Trophoblast cell (in vitro differentiated cells and primary cell): ENCODE measurements around the gene MPDU1.

Experiments used
- DNase-seq, 2 donors: peaks; one replicate each; pipeline ENCODE4 v3.0.0-alpha.2; 2016
- H2AFZ ChIP-seq: 2 replicates; pipeline ENCODE4 v1.6.1; 2013; ENCODE audit warnings: low read length, moderate library complexity, mild to moderate bottlenecking; ENCODE audit not compliant: insufficient read depth, poor library complexity
- H2AK5ac ChIP-seq: 2 replicates; pipeline ENCODE4 v1.6.1; 2013; ENCODE audit warnings: mild to moderate bottlenecking, low read length
- H2BK120ac ChIP-seq: 2 replicates; pipeline ENCODE4 v1.6.1; 2013; ENCODE audit warnings: low read length, mild to moderate bottlenecking, moderate library complexity; ENCODE audit not compliant: insufficient read depth, poor library complexity
- H2BK12ac ChIP-seq: 2 replicates; pipeline ENCODE4 v1.6.1; 2013; ENCODE audit warnings: mild to moderate bottlenecking, low read length, moderate library complexity
- H2BK5ac ChIP-seq: 2 replicates; pipeline ENCODE4 v1.6.1; 2013; ENCODE audit warnings: low read length, low read depth, moderate library complexity, mild to moderate bottlenecking; ENCODE audit not compliant: poor library complexity
- H3K14ac ChIP-seq: 2 replicates; pipeline ENCODE4 v1.6.1; 2013; ENCODE audit warnings: mild to moderate bottlenecking, low read length
- H3K18ac ChIP-seq: 2 replicates; pipeline ENCODE4 v1.6.1; 2013; ENCODE audit warnings: mild to moderate bottlenecking, low read length
- H3K23ac ChIP-seq: 2 replicates; pipeline ENCODE4 v1.6.1; 2013; ENCODE audit warnings: low read length
- H3K27ac ChIP-seq: 2 replicates; pipeline ENCODE4 v1.5.1; 2013; ENCODE audit warnings: low read depth, mild to moderate bottlenecking, inconsistent platforms, low read length, moderate library complexity
- H3K27me3 ChIP-seq: 2 replicates; pipeline ENCODE4 v1.6.1; 2013; ENCODE audit warnings: inconsistent platforms, mild to moderate bottlenecking, low read length, moderate library complexity; ENCODE audit not compliant: insufficient read depth
- H3K36me3 ChIP-seq, 2 experiments: 1 replicate in 1 of 2; 2 replicates in 1 of 2; pipeline ENCODE4 v1.6.1; 2013; ENCODE audit warnings: low read length in 2 of 2, mild to moderate bottlenecking in 2 of 2, moderate library complexity in 1 of 2; ENCODE audit not compliant: insufficient read depth in 2 of 2, control insufficient read depth in 1 of 2
- H3K4ac ChIP-seq: 2 replicates; pipeline ENCODE4 v1.6.1; 2013; ENCODE audit warnings: low read depth, mild to moderate bottlenecking, low read length, moderate library complexity
- H3K4me1 ChIP-seq, 2 experiments: 1 replicate in 1 of 2; 2 replicates in 1 of 2; pipeline ENCODE4 v1.6.1; 2013; ENCODE audit warnings: low read length in 2 of 2, mild to moderate bottlenecking in 2 of 2, moderate library complexity in 1 of 2; ENCODE audit not compliant: insufficient read depth in 2 of 2, control insufficient read depth in 1 of 2
- H3K4me2 ChIP-seq: 2 replicates; pipeline ENCODE4 v1.6.1; 2013; ENCODE audit warnings: inconsistent platforms, mild to moderate bottlenecking, low read length, moderate library complexity
- H3K4me3 ChIP-seq: 2 replicates; pipeline ENCODE4 v1.5.1; 2013; ENCODE audit warnings: mild to moderate bottlenecking, low read depth, low read length, inconsistent platforms
- H3K79me1 ChIP-seq: one replicate; pipeline ENCODE4 v1.6.1; 2013; ENCODE audit warnings: low read length
- H3K79me2 ChIP-seq: 2 replicates; pipeline ENCODE4 v1.6.1; 2013; ENCODE audit warnings: low read length, mild to moderate bottlenecking; ENCODE audit not compliant: control insufficient read depth, insufficient read depth, poor library complexity
- H3K9ac ChIP-seq: 2 replicates; pipeline ENCODE4 v1.6.1; 2013; ENCODE audit warnings: mild to moderate bottlenecking, low read length
- H3K9me3 ChIP-seq: 2 replicates; pipeline ENCODE4 v1.6.1; 2013; ENCODE audit warnings: low read depth, mild to moderate bottlenecking, control low read depth, inconsistent platforms, low read length; ENCODE audit not compliant: insufficient read depth
- H4K12ac ChIP-seq: 2 replicates; pipeline ENCODE4 v1.6.1; 2013; ENCODE audit warnings: low read depth, mild to moderate bottlenecking, low read length, moderate library complexity
- H4K8ac ChIP-seq: 2 replicates; pipeline ENCODE4 v1.6.1; 2013; ENCODE audit warnings: low read depth, mild to moderate bottlenecking, low read length, moderate library complexity
- H4K91ac ChIP-seq: one replicate; pipeline ENCODE4 v1.6.1; 2013; ENCODE audit warnings: low read depth, mild to moderate bottlenecking, low read length, moderate library complexity
- WGBS: extraction: QIAGEN DNeasy Blood & Tissue Kit; methylation state at CpG from one replicate; pipeline ENCODE4 v1.1.7; 2013; ENCODE audit warnings: missing lambda C conversion rate; ENCODE audit not compliant: insufficient read length, insufficient coverage; ENCODE audit errors: extremely low coverage; 5-methylcytosine and 5-hydroxymethylcytosine counted together

Gene MPDU1

DNA sequence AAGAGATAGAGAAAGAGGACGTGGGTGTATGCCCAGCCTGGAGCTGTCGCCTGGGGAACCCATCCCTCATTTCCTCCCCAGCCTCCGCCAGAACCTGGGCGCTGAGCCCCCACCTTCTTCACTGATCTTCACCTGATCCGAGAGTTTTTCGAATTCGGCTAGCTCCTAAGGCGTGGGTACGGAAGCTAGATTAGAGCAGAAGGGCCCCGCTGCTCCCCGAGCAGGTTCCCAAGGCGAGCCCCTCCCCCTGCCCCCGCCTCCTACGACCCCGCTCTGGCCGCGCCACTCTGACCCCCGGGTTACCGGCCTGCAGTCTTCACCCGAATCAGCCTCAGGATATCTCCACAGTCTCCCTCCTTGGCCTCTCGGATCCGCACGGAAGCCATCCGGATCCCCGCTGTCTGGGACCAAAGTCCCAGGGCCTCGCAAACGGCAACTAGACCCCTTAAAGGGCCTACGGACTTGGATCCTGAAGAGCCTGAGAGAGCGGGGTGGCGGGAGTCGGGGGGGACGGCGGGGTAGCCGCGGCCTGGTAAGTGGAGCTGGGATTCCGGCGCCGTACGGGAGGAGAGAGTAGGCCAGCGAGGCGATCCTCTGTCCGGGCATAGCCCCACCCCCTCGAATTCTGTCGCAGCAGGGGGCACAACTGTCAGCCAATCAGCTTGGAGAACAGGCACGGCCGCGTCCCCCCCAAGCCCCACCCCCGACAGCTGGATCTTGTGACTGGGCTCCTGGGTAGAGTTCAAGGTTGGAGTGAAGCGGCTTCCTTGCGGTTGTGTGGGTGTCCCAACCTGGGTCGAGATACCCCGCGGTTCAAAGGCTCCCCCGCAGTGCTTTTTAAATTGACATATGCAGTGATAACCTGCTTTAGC, 43.8 kb downstream of the MPDU1 start, which contains the start of gene SAT2:
Gene SAT2 (minus strand): TSS at position 572 of the 872 bp plus-strand sequence. CDS start 186 bp downstream, at position 386.
- no peak within 1 kb of the TSS for H2AK5ac ChIP-seq
- peaks cover 5% of the 10 kb centered on the region in 2 experiments for H3K4me1 ChIP-seq
- peak within 1 kb of the TSS; percentile 97 for H2AFZ ChIP-seq
- H4K8ac ChIP-seq = peak within 1 kb of the TSS; percentile 86
- H3K4me2 ChIP-seq = peak within 1 kb of the TSS; percentile 82
- DNase-seq = peak; percentile 85 to 89
- H2BK12ac ChIP-seq = peak within 1 kb of the TSS; percentile 16
- H3K79me1 ChIP-seq = peaks cover 2% of the 10 kb centered on the region
- H3K4me3 ChIP-seq = peak within 1 kb of the TSS; percentile 75
- peak within 1 kb of the TSS; percentile 37 for H3K4ac ChIP-seq
- H2BK120ac ChIP-seq = peak within 1 kb of the TSS; percentile 93
- H3K18ac ChIP-seq = peak within 1 kb of the TSS; percentile 81
- H2BK5ac ChIP-seq = peak within 1 kb of the TSS; percentile 74
- peak within 1 kb of the TSS; percentile 82 for H4K12ac ChIP-seq
- H3K79me2 ChIP-seq = peaks cover 2% of the 10 kb centered on the region
- H3K27ac ChIP-seq = peak within 1 kb of the TSS; percentile 66
- peaks cover 0 to 2% of the 10 kb centered on the region in 2 experiments for H3K36me3 ChIP-seq
- H4K91ac ChIP-seq = peak within 1 kb of the TSS; percentile 81
- peak within 1 kb of the TSS; percentile 85 for H3K9ac ChIP-seq
- no peaks in the 10 kb centered on the region for H3K27me3 ChIP-seq
- WGBS = no CpG with 5 or more reads among the region's 54 CpGs
- no peak within 1 kb of the TSS for H3K23ac ChIP-seq
- H3K14ac ChIP-seq = peak within 1 kb of the TSS; percentile 85
- peaks cover 1% of the 10 kb centered on the region for H3K9me3 ChIP-seq

- Histone ChIP-seq H3K4ac (no peak within 1 kb of the TSS), H4K8ac (no peak within 1 kb of the TSS), H3K4me2 (no peak within 1 kb of the TSS), H2BK5ac (no peak within 1 kb of the TSS), H2AFZ (no peak within 1 kb of the TSS), H3K9me3 (peaks cover 1% of the 10 kb centered on the region), H2BK120ac (no peak within 1 kb of the TSS), H3K4me3 (no peak within 1 kb of the TSS), H3K4me1 (peaks cover 5% of the 10 kb centered on the region in 2 experiments), H4K12ac (no peak within 1 kb of the TSS), H2BK12ac (no peak within 1 kb of the TSS), H3K23ac (no peak within 1 kb of the TSS), H3K79me2 (peaks cover 2% of the 10 kb centered on the region), H3K14ac (no peak within 1 kb of the TSS), H3K79me1 (peaks cover 2% of the 10 kb centered on the region), H3K18ac (no peak within 1 kb of the TSS), H3K9ac (no peak within 1 kb of the TSS), H4K91ac (no peak within 1 kb of the TSS), H3K27ac (no peak within 1 kb of the TSS), H3K27me3 (no peaks in the 10 kb centered on the region), H2AK5ac (no peak within 1 kb of the TSS), H3K36me3 (peaks cover 0 to 2% of the 10 kb centered on the region in 2 experiments)
- no peak for DNase-seq
- no CpG with 5 or more reads among the region's 13 CpGs for WGBS
Observed at GRCh38 chr17:7629939-7630571, 46.4 kb downstream of the MPDU1 start, which contains the start of gene SHBG. Gene SHBG (plus strand): TSS chr17:7630135. CDS start chr17:7630173, 38 bp downstream.

DNA sequence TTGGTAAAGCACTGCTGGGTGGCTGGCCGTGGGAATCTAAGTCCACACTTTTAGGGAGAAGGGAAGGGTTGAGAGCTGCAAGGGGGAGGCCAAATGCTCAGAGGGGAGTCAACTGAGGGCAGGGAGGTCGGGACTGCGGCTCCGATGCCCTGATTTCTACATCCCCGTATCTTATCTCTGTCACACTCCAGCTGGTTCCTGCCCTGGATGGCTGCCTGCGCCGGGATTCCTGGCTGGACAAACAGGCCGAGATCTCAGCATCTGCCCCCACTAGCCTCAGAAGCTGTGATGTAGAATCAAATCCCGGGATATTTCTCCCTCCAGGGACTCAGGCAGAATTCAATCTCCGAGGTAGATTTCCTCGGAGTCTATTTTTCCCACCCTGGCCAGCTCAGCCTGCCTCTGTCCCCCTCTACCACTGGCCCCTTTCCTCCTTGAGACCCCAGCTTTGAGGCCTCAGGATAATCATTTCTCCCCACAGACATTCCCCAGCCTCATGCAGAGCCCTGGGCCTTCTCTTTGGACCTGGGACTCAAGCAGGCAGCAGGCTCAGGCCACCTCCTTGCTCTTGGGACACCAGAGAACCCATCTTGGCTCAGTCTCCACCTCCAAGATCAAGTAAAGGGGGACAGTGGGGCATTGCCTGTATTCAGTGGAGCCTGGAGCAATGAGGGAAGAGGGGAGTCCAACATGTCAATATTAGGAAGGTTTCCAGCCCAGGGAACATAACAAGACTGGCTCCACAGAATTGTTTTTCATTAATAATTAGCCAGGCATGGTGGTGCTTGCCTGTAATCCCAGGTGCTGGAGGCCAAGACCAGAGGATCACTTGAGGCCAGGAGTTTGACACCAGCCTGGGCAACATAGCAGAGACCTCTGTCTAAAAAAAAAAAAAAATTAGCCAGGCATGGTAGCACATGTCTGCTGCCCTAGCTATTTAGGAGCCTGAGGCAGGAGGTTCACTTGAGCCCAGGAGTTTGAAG, 48.0 kb downstream of the MPDU1 start:
- no CpG with 5 or more reads among the region's 11 CpGs for WGBS
- Histone ChIP-seq H3K9me3 (peaks cover 1% of the 10 kb centered on the region), H4K8ac (no peak overlapping the region), H2BK12ac (no peak overlapping the region), H2BK5ac (no peak overlapping the region), H3K14ac (no peak overlapping the region), H3K4me1 (peaks cover 4 to 5% of the 10 kb centered on the region in 2 experiments), H3K79me1 (peaks cover 2% of the 10 kb centered on the region), H4K12ac (no peak overlapping the region), H3K27me3 (no peaks in the 10 kb centered on the region), H3K18ac (no peak overlapping the region), H2BK120ac (no peak overlapping the region), H3K27ac (no peak overlapping the region), H3K4me2 (no peak overlapping the region), H3K4ac (no peak overlapping the region), H2AK5ac (no peak overlapping the region), H3K4me3 (no peak overlapping the region), H3K23ac (no peak overlapping the region), H3K36me3 (no peaks in the 10 kb centered on the region), H4K91ac (no peak overlapping the region), H3K79me2 (peaks cover 2% of the 10 kb centered on the region), H2AFZ (no peak overlapping the region), H3K9ac (no peak overlapping the region)
- DNase-seq = no peak

DNA sequence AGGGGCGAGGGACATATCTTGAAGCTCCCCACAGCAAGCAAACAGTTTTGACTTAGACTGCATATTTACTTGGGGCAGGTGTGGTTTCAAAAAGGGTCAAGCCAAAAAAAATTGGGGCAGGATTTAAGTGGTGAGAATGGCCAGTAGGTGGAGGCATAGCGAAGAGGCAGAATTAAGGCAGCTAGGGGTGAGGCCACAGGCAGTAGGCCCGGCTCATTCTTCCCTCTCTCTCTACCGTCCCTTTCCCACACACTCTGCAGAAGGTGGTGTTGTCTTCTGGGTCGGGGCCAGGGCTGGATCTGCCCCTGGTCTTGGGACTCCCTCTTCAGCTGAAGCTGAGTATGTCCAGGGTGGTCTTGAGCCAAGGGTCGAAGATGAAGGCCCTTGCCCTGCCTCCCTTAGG, 48.8 kb downstream of the MPDU1 start:
- Histone ChIP-seq H4K8ac (no peak overlapping the region), H3K27ac (no peak overlapping the region), H3K9ac (no peak overlapping the region), H3K14ac (no peak overlapping the region), H4K91ac (no peak overlapping the region), H3K4me1 (peaks cover 0 to 2% of the 10 kb centered on the region in 2 experiments), H2BK12ac (no peak overlapping the region), H3K18ac (no peak overlapping the region), H4K12ac (no peak overlapping the region), H3K9me3 (peaks cover 1% of the 10 kb centered on the region), H3K79me1 (peaks cover under 1% of the 10 kb centered on the region), H3K4ac (no peak overlapping the region), H3K23ac (no peak overlapping the region), H3K4me2 (no peak overlapping the region), H3K27me3 (no peaks in the 10 kb centered on the region), H2BK5ac (no peak overlapping the region), H3K79me2 (peaks cover under 1% of the 10 kb centered on the region), H3K36me3 (no peaks in the 10 kb centered on the region), H3K4me3 (no peak overlapping the region), H2AFZ (no peak overlapping the region), H2BK120ac (no peak overlapping the region), H2AK5ac (no peak overlapping the region)
- no CpG with 5 or more reads among the region's 6 CpGs for WGBS
- DNase-seq = peak in 1 of 2 donors; percentile 45
